ENCODE results near the gene SPOP.

DNA sequence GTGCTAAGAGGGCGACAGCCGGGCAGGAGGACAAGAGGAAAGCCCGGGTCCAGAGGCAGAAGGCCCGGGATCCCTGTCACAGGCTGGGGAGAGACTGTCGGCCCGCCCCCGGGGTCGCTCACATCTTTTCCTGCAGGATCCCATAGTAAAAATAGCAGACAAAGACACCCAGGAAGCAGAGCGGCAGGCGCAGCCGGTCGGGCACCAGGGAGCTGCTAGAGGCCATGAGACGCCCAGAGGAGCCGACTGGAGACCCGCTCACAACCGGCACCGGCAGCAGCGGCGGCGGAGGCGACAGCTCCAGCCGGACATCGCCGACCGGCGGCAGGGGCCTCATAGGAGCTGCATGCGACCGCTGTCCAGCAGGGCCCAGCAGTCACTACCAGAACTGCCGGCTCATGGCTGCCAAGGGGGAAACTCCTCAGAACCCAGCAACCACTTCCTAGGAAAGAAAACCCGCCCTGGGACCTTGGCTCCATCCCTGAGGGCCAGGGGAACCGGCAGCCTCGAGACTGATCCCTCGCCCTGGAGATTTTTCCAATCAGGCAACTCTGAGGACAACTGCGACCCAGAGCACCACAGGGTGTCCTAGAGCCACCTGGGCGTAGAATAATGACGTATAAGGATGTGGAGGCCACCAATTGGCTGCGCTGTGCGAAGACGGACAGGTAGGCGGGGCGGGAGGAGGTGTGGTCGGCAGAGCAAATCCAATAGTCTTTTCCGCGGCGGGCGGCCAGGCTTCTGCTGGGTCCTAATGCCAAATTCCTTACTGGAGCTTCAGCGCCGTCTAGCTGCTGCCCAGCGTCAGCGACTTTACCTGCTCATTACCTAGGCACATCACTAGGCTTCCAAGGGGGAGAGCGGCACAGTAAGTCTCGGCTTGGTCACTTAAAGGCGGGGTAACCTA lies 30.0 kb upstream of the SPOP start, which contains the start of gene SLC35B1:
- TF ChIP-seq CTCF (IDR thresholded peaks at IDR 0.05; ENCODE audit: insufficient read depth, low read depth, low read length): peak; percentile 83
- no peak for TF ChIP-seq EZH2 (IDR thresholded peaks at IDR 0.05; ENCODE audit: insufficient read depth, low read length)
